HepG2 (cell line): ENCODE results near the gene ACBD5. TPM values are rescaled to one million over a fixed set of nuclear protein-coding genes. Genes with fewer than 3 reads are reported as not detected.

Source experiments
- ATF7-NPFF ChIP-seq: sonication (generic); formaldehyde crosslinking; IDR thresholded peaks from 2 replicates; pipeline ENCODE4 v1.8.1; 2023; ENCODE audit warnings: mild to moderate bottlenecking, low read depth, missing genetic modification reagents, moderate library complexity
- CHD2 ChIP-seq: IDR thresholded peaks from 2 replicates; pipeline ENCODE4 v1.6.1; 2011; ENCODE audit warnings: low read depth, low read length, improper control_type of control experiment
- CREM ChIP-seq, 2 experiments: sonication (generic) in 1 of 2; formaldehyde crosslinking in 1 of 2; IDR thresholded peaks; 2 replicates each; pipeline versions ENCODE4 v1.4.0 to v1.6.1; 2016 to 2020; ENCODE audit warnings: antibody characterized with exemption in 1 of 2, mild to moderate bottlenecking in 1 of 2, missing genetic modification reagents in 1 of 2
- CSRNP1 ChIP-seq: sonication (generic); formaldehyde crosslinking; IDR thresholded peaks from 2 replicates; pipeline ENCODE4 v1.8.1; 2023; ENCODE audit warnings: mild to moderate bottlenecking, missing genetic modification reagents
- HDAC6 ChIP-seq: fragments of 200-600 bp; sonication (generic); IDR thresholded peaks from 2 replicates; pipeline ENCODE4 v1.7.0; 2017; ENCODE audit warnings: mild to moderate bottlenecking, antibody characterized with exemption, low read length, low read depth
- HNRNPL ChIP-seq: fragments of 200-400 bp; formaldehyde crosslinking; IDR thresholded peaks from 2 replicates; pipeline ENCODE4 v1.6.1; 2017; ENCODE audit warnings: mild to moderate bottlenecking, low read depth, low read length
- KLF6 ChIP-seq: IDR thresholded peaks from 2 replicates; pipeline ENCODE4 v1.8.0; 2016; ENCODE audit warnings: missing biosample characterization, missing genetic modification reagents
- KMT2A ChIP-seq: sonication (generic); formaldehyde crosslinking; IDR thresholded peaks from 2 replicates; pipeline ENCODE4 v1.4.0; 2020; ENCODE audit warnings: missing genetic modification reagents
- MAX ChIP-seq: IDR thresholded peaks from 2 replicates; pipeline ENCODE4 v1.6.1; 2012; ENCODE audit warnings: inconsistent platforms
- NFYB ChIP-seq: sonication (generic); formaldehyde crosslinking; IDR thresholded peaks from 2 replicates; pipeline ENCODE4 v1.4.0; 2020; ENCODE audit warnings: missing genetic modification reagents
- NR3C1 ChIP-seq: sonication (generic); formaldehyde crosslinking; IDR thresholded peaks from 2 replicates; pipeline ENCODE4 v1.4.0; 2020; ENCODE audit warnings: missing genetic modification reagents
- PLRG1 ChIP-seq: fragments of 450-650 bp; conservative IDR thresholded peaks from 2 replicates; pipeline ENCODE4 v1.6.1; 2016
- REL ChIP-seq: sonication (generic); formaldehyde crosslinking; conservative IDR thresholded peaks from 2 replicates; pipeline ENCODE4 v1.8.0; 2022; ENCODE audit warnings: mild to moderate bottlenecking, missing genetic modification reagents, moderate library complexity
- SP2 ChIP-seq: sonication (generic); formaldehyde crosslinking; IDR thresholded peaks from 2 replicates; pipeline ENCODE4 v1.5.1; 2020; ENCODE audit warnings: mild to moderate bottlenecking, missing genetic modification reagents
- WIZ ChIP-seq: sonication (generic); formaldehyde crosslinking; IDR thresholded peaks from 2 replicates; pipeline ENCODE4 v1.5.1; 2020; ENCODE audit warnings: mild to moderate bottlenecking, missing genetic modification reagents
- XRCC5 ChIP-seq: fragments of 200-400 bp; formaldehyde crosslinking; optimal IDR thresholded peaks from 2 replicates; pipeline ENCODE3; 2017; ENCODE audit warnings: mild to moderate bottlenecking, low read length
- ZBTB1 ChIP-seq: sonication (generic); formaldehyde crosslinking; IDR thresholded peaks from 2 replicates; pipeline ENCODE4 v1.4.0; 2020; ENCODE audit warnings: missing genetic modification reagents, borderline replicate concordance
- ZNF318 ChIP-seq: sonication (generic); formaldehyde crosslinking; IDR thresholded peaks from 2 replicates; pipeline ENCODE4 v1.4.0; 2020; ENCODE audit warnings: mild to moderate bottlenecking, missing genetic modification reagents
- ZNF451 ChIP-seq: sonication (generic); formaldehyde crosslinking; IDR thresholded peaks from 2 replicates; pipeline ENCODE4 v1.5.0; 2020; ENCODE audit warnings: mild to moderate bottlenecking, missing genetic modification reagents
- ZNF569 ChIP-seq: sonication (generic); formaldehyde crosslinking; IDR thresholded peaks from 2 replicates; pipeline ENCODE4 v1.5.0; 2020; ENCODE audit warnings: mild to moderate bottlenecking, missing genetic modification reagents, moderate library complexity, borderline replicate concordance
- ZNF749 ChIP-seq: sonication (generic); formaldehyde crosslinking; IDR thresholded peaks from 2 replicates; pipeline ENCODE4 v1.8.0; 2022; ENCODE audit warnings: mild to moderate bottlenecking, missing genetic modification reagents, moderate library complexity, borderline replicate concordance
- polyA plus RNA-seq, 8 experiments: library from polyadenylated mRNA; depleted of rRNA in 3 of 8; stranded (reverse) in 7 of 8; unstranded in 1 of 8; fragments of >200 nt; fragmentation: Illumina TruSeq in 4 of 8; extraction: Trizol in 4 of 8; gene quantifications; 2 replicates each; pipeline versions ENCODE4 v1.2.1 to v1.2.3, GENCODE V29; 2011 to 2016; ENCODE audit warnings: low read depth in 4 of 8, missing spikeins in 1 of 8, mixed read lengths in 1 of 8; ENCODE audit not compliant: insufficient read depth in 1 of 8
- total RNA-seq, 5 experiments: library from RNA; depleted of rRNA; stranded (reverse); fragments of >200 nt; fragmentation: Illumina TruSeq; extraction: Trizol; gene quantifications; 2 replicates each; pipeline ENCODE4 v1.2.3, GENCODE V29; 2016; ENCODE audit warnings: low read depth in 1 of 5

ACBD5 gene
- total and polyA plus RNA-seq, 2 of the 13 experiments (the other 11 are each of a cell fraction or from before 2014, with no cell fraction given), result 10.3 to 14.8 TPM

- TF ChIP-seq ZNF318 (CRISPR knock-in tag), result peak; percentile 53; the same call in 1 of the 2 replicates
- TF ChIP-seq XRCC5, result peak; percentile 21
- TF ChIP-seq MAX, result peak; percentile 63
- TF ChIP-seq CSRNP1, result no peak
- TF ChIP-seq ZNF749, result no peak
- TF ChIP-seq CREM (IDR thresholded peaks at IDR 0.05), result peak; percentile 65
- TF ChIP-seq CREM (CRISPR knock-in tag; IDR thresholded peaks at IDR 0.05), result peak; percentile 59
- peak; percentile 96 for TF ChIP-seq ATF7-NPFF (CRISPR knock-in tag)
- 0 out of 2 replicates have a peak, but pooled peaks have one; percentile 9 for TF ChIP-seq ZNF569 (CRISPR knock-in tag)
- TF ChIP-seq WIZ (CRISPR knock-in tag), result no peak
- peak; percentile 84 for TF ChIP-seq KMT2A (CRISPR knock-in tag)
- TF ChIP-seq REL, result no peak
- TF ChIP-seq ZBTB1 (CRISPR knock-in tag), result no peak
- 0 out of 2 replicates have a peak, but pooled peaks have one; percentile 37 for TF ChIP-seq KLF6
- TF ChIP-seq NR3C1, result no peak
- TF ChIP-seq HDAC6, result no peak
- TF ChIP-seq HNRNPL, result 0 out of 2 replicates have a peak, but pooled peaks have one; percentile 39
- no peak for TF ChIP-seq ZNF451 (CRISPR knock-in tag)
- no peak for TF ChIP-seq NFYB (CRISPR knock-in tag)
- TF ChIP-seq CHD2, result no peak
- TF ChIP-seq SP2, result peak; percentile 28; the same call in 1 of the 2 replicates
- TF ChIP-seq PLRG1, result no peak
Observed at GRCh38 chr10:27155066-27155754, 85.4 kb downstream of the ACBD5 start, which contains the start of gene MASTL (continued).
